ENCODE data around the gene SYCN.
A peak's percentile ranks its signal among the peaks of the same experiment; 100 is the strongest.
"Not testable (repeated sequence)": the region's sequence is repeated elsewhere in the genome, so short reads cannot be mapped to it uniquely, and the experiment has no call there.

The SYCN gene

DNA sequence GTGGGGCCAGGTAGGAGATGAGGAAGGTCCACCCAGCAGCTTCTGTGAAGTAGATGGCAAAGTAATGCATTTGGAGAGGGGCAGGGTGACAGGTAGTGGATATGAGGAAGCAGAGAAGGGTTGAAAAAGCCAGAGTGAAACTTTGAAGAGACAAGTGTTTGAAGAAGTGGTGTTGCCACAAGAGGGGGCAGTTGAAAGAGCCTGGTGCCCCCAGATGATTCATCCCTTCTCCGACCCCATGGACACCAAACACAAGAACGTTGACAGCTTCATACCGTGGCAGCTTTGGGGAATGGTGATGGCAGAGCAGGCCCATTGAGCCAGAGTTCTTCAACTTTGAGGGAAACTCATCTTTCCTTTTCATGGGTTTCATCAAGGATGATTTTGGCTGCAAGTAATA lies 20.8 kb upstream of the SYCN start:
- no peak for DNase-seq (ENCODE audit: low read depth, low spot score)

DNA sequence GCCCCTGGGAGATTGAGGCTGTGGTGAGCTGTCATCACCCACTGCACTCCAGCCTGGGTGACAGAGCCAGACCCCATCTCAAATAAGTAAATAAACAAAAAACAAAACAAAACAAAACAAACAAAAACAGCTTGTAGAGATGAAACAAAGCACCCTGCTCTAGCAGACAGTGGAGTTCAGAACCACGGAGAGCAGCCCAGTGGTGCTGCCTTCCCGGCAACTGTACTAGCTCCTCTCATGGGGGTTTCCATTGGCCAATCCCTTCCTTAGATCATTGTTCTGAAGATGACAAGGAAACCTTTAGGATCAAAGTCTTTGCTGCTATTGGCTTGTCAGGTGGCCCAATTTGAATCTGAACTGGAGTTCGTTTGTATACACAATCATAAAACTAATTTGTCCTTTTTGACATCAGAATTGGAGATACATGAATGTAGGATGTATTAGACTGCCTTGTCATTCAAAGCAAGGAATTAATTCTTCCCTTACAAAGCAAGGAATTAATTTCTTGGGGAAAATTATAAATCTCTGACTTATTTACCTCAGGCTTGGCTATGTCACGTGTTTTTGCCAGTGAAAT lies 19.7 kb upstream of the SYCN start:
- DNase-seq (ENCODE audit: low read depth, low spot score): no peak

DNA sequence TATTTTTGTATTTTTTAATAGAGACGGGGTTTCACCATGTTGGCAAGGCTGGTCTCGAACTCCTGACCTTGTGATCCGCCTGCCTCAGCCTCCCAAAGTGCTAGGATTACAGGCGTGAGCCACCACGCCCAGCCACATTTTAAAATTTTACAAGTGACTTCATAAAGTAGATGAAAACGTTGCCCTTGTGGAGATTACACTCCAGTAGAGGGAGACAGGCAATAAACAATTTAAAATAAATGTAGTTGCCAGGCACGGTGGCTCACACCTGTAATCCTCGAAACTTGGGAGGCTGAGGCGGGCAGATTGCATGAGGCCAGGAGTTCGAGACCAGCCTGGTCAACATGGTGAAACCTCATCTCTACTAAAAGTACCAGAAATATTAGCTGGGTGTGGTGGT lies 15.0 kb upstream of the SYCN start:
- not testable (repeated sequence) for DNase-seq (ENCODE audit: low read depth, low spot score)

DNA sequence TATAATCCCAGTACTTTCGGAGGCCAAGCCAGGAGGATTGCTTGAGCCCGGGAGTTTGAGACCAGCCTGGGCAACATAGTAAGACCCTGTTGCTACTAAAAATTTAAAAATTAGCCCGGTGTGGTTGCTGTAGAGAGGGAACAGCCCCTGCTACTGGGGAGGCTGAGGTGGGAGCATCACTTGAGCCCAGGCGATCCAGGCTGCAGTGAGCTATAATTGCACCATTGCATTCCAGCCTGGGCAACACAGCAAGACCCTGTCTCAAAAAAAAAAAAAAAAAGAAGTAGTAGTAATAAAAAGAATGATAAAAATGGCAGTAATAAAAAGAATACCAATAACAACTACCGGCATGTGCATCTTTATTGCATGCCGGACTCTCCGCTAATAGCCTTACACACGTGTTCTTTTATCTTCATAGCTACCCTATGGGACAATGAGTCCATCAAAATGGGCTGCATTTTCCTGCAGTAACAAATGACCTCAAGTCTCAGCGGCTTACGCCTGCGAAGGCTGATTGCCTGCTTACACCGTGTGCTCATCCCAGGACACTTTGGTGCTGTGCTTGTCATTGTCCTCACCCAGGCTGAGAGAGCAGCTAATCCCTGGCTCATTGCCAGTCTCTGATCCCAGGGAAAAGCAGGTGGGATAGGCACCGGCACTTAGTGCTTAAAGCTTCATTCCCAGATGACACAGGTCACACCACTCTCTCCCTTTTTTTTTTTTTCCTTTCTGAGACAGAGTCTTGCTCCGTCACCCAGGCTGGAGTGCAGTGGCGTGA lies 14.4 kb upstream of the SYCN start:
- DNase-seq (ENCODE audit: low read depth, low spot score): no peak

DNA sequence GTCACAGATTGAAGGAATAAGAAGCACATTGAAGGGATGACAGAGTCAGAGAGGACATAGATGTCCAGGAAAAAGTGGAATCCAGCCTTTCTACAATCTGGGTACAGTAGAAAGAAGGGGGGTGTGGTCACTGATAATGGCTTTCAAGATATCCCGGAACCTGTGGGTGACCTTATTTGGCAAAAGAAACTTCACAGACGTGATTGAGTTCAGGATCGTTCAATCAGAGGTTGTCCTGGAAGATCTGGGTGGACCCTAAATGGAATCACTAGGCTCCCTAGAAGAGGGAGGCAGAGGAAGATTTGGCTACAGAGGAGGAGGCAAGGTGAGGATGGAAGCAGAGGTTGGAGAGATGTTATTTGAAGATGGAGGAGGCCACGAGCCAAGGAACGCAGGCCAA lies 13.0 kb upstream of the SYCN start:
- no peak for DNase-seq (ENCODE audit: low read depth, low spot score)

DNA sequence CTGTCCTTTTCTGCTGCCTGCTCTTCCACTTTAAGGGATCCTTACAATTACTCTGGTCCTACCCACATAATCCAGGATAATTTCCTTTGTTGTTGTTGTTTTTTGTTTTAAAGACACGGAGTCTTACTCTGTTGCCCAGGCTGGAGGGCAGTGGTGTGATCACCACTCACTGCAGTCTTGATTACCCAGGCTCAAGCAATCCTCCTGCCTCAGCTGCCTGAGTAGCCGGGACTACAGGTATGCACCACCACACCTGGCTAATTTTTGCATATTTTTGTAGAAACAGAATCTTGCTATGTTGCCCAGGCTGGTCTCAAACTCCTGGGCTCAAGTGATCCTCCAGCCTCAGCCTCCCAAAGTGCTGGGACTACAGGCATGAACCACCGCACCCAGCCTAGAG lies 11.3 kb upstream of the SYCN start:
- not testable (repeated sequence) for DNase-seq (ENCODE audit: low read depth, low spot score)

DNA sequence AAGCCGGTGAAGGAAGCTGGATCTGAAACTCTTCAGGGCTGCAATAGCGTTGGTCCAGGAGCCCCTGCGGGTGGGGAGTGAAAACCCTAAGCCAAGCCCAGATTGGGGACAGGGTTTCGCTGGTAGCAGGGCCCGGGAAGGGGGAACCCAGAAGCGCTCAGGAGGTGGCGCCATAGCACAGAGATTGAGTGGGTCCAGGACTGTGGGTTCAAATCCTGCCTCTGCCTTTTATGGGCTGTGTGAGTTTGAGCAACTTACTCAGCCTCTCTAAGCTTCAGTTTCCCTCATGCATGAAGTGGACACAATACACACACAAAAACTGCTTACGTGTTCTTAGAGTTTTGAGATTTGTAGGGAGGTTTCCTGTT lies 8.3 kb upstream of the SYCN start:
- DNase-seq (ENCODE audit: low read depth, low spot score): peak; percentile 21

DNA sequence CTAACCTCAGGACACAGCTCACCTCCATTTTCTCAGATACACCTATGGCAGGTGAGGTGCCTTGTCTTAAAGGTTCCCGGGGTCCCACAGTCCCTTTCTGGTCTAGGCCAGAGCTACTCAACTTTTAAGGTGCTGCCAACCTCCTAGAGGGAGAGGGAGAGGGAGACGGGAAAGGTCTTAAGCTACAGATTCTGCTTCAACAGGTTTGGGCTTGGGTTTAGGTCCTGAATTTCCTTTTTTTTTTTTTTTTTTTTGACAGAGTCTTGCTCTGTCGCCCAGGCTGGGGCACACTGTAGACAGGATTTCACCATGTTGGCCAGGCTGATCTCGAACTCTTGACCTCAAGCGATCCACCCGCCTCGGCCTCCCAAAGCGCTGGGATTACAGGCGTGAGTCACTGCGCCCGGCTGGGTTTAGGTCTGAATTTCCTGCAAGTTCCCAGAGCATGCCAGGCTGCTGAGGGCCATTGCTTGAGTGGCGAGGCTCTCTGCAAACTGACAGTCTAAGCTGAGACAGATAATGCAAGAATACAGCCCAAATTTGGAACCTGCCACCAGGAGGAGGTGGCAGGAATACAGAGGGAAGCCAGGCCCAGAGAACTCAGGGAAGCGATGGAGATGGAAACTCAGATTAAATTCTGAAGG lies 7.8 kb upstream of the SYCN start:
- DNase-seq (ENCODE audit: low read depth, low spot score): no peak

DNA sequence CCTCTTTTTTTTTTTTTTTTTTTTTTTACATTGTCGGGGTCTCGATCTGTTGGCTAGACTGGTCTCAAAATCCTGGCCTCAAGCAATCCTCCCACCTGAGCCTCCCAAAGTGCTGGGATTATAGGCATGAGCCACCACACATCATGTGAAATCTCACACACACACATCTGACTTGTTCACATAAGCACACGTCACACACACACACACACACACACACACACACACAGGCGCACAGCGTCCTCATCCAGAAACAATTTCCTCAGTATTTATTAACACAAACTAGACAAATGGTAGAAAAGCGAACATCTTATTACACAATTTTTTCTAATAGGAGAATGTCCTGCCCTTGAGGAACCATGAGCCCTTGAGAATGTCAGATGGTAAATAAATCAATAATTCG lies 5.1 kb upstream of the SYCN start:
- DNase-seq (ENCODE audit: low read depth, low spot score): no peak

DNA sequence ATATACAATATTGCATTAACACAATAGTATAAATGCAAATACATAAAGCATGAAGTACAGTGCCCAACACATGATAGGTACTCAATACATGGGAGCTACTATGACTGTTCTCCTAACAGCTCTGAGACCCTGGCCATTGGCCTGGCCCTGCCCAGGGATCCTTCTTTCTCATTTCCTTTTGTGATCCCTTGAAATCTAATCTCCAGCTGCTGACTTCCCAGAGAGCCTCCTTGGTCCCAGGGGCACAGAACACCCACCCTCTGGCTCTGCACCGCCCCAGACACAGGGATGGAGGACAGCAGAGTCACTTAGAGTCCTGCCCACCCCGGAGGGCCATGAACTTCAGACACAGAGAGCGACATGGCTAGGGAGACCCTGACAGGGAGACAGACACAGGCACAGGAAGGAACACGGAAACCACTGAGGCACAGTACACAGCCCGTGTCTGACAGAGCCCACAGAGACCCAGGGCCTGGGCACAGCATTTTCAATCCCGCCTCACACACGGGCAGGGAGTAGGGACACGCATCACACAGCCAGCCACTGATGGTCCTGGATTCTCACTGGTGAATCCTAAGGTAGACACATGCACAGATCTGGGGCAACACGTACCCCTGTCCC lies 4.2 kb upstream of the SYCN start:
- DNase-seq (ENCODE audit: low read depth, low spot score): no peak

DNA sequence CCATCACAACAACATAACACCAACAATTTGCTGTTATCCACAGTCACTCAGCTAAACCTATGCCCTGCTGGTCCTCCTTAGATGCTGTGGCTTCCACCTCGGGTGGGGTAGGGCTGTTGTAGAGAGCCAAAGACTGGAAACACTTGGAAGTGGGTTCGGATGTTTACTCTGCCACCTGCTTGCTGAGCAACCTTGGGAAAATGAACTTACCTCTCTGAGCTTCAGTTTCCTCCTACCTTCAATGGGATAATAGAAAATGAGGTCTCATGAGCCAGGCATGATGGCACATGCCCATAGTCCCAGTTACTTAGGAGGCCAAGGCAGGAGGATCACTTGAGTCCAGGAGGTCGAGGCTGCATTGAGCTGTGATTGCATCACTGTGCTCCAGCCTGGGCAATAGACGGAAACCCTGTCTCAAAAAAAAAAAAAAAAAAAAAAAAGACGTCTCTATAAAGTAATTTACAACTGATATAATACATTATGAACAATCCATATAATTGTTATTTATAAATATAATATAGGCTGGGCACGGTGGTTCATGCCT lies 3.3 kb upstream of the SYCN start:
- DNase-seq (ENCODE audit: low read depth, low spot score): no peak

DNA sequence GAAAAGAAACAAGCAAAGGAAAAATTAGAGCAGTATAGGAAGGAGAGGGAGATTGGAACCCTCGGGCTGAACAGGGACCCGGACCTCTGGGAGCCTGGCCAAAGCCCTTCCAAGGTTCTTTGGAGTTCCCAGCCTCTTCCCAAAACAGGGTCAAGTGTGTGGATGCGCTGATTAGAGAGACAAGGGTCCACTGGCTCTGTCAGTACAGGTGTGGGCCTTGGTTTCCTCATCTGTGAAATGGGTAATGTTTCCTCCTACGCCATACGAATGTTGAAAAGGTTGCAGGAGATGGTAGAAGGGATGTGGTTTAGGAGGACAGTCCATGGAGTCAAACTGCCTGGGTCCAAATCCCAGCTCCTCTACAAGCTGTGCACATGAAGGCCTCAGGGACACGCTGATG lies 2.1 kb upstream of the SYCN start:
- no peak for DNase-seq (ENCODE audit: low read depth, low spot score)

DNA sequence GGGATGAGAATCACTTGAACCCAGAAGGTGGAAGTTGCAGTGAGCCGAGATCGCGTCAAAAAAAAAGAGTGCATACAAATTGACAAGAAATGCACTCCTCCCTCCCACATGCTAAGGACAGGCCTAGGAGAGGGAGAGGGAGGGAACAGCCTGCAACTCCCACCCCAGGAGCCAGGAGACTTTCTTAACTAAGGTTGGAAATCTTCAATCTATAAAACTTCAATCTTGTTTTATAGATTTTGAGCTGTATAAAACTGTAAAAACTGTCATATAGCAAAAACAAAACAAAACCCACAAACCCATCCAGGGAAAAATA lies 1.3 kb upstream of the SYCN start:
- DNase-seq (ENCODE audit: low read depth, low spot score): no peak

DNA sequence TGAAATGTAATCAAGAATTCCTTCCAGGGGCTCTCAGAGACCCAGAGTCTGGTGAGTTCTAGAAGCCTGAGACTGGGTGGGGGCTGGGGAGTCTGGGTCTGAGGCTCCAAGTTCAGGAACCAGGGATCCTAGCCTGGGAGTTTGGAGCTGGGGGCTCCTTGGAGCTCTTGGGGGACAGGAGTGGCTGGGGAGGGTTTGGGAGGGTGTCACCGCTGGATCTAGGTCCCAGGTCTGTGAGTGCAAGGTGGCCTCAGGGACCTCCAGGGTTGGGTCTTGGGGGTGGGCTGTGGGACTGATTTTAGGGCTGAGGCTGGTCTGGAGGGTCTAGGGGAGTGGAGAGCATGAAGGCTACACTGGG lies 1.1 kb downstream of the SYCN start:
- no peak for DNase-seq (ENCODE audit: low read depth, low spot score)

DNA sequence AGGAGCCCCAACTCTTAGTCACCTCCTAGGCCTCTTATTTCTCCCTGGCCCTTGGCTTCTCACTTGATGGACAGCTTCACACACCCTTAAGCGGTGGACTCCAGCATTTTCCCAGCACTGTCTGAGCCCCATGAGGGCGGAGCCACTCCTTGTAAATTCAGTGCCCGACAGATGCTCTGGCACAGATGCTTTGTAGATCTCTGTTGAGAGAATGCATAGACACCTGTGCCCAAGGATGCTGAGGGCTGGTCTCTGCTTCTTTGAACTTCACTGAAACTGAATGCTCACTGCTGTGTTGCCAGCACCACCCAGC lies 3.3 kb downstream of the SYCN start:
- DNase-seq (ENCODE audit: low read depth, low spot score): no peak

DNA sequence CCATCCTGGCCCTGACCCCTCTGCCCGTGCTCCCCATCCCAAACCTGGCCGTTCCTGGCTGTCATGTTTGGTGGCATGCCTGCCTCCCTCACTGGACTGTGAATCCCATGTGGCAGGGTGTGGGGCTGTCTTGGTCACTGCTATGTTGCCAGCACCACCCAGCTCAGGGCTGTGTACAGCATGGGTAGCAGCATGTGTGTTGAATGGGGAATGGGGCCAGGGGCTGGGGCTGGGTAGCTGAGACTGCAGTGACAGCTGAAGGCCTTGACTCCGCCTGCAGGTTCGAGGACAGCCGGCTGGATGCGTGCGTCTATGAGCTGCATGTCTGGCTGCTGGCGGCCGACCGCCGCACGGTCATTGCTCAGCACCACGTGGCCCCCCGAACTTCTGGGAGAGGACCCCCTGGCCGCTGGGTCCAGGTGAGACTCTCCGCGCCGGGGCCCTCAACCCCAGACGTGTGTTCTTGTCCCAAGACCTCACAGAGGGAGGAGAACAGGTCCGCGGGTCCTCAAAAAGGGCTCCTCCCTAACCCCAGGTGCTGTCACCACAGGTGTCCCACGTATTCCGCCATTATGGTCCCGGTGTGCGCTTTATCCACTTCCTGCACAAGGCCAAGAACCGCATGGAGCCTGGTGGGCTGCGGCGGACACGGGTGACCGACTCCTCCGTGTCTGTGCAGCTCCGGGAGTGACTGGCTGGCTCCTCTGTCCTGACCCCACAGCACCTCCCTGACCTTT lies 3.8 kb downstream of the SYCN start:
- no peak for DNase-seq (ENCODE audit: low read depth, low spot score)

DNA sequence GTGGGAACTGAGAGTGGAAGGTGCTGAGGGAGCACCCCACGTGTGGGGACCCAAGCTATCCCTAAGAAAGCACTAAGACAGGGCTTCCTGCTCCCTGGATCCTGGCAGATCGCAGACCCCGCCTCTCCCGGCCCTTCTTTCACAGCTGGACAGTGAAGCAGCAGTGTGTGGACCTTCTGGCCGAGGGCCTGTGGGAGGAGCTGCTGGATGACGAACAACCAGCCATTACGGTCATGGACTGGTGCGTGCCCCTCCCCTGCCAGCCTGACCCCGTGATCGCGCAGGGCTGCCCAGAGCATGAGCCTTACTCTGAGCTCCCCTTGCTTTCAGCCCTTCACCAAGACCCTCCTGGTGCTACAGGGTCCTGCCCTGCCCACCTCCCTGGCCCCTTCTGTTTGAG lies 5.0 kb downstream of the SYCN start:
- no peak for DNase-seq (ENCODE audit: low read depth, low spot score)

DNA sequence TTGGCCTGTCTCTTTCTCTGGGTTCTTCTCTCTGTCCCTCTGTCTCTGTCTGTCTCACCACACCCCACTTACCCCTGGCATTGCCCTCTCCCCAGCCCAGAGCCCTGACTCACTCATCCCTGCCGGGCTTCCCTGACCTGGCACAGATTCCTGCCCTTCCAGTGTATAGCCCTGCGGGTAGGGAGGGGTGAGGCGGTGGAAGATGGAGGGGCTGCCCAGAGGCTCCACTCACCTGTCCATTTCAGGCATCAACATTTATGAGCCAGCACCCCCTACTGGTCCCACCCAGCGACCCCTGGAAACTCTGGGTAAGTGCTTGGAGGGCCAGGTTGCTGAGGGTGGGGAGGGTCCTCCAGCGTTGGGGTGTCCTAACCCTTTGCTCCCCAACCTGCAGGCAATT lies 6.3 kb downstream of the SYCN start:
- DNase-seq (ENCODE audit: low read depth, low spot score): no peak

DNA sequence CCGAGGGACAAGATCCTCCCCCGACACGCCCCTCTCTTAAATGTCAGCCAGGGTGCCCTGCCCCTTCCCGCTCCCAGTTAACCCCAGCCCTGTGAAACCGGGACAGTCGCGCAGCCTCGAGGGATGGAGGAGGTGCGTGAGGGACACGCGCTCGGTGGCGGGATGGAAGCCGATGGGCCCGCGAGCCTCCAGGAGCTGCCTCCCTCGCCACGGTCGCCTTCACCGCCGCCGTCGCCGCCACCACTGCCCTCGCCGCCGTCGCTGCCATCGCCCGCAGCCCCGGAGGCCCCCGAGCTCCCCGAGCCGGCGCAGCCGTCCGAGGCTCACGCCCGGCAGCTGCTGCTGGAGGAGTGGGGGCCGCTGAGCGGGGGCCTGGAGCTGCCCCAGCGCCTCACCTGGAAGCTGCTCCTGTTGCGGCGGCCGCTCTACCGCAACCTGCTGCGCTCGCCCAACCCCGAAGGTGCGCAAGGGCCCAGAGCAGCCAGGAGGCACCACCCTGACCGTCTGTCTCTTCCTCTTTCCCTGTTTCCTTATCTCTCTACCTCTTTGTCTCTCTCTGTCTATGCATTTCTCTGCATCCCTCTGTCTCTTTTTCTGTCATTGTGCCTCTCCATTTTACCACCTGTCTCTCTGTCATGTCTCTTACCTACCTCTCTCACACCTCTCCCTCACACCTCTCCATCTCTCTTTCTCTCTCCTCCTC lies 7.1 kb downstream of the SYCN start, which contains the start of gene NCCRP1:
TSS of gene NCCRP1 (plus strand) at position 105 of the 703 bp plus-strand sequence. CDS start at position 124, 19 bp downstream.
- DNase-seq (ENCODE audit: low read depth, low spot score): no peak

DNA sequence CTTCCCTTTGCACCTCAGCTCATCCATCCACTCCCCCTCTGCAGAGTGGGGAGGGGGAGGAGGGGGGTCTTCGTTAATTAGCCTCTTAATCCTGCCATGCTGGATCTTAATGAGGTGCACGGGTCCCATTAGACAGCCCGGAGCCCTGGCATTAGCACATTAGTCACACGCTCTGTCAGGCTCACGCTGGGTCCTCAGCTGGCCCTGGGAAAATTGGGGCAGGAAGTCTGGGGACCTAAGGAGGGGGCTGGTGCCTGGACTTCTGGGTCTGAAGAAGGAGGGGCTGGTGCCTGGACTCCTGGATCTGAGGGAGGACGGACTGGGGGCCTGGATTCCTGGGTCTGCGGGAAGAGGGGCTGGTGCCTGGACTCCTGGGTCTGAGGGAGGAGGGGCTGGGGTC lies 7.7 kb downstream of the SYCN start:
- no peak for DNase-seq (ENCODE audit: low read depth, low spot score)

DNA sequence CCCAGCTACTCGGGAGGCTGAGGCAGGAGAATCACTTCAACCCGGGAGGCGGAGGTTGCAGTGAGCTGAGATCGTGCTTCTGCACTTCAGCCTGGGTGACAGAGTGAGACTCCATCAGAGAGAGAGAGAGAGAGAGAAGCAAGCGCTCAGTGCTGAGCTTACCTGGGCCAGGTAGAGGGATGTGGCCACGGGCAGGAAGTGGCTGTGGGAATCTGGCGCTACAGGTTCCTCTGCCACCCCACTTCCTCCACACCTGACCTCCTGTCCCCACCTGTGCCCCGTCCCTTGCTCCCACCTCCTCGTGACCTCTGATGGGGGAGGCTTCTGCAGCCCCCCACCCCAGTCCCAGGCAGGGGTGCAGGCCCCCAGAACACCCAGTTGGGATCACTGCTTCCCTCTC lies 8.3 kb downstream of the SYCN start:
- no peak for DNase-seq (ENCODE audit: low read depth, low spot score)
